Neural crest cell (in vitro differentiated cells): Measurements from ENCODE around the gene ADGRB3. TPM values are rescaled to one million over a fixed set of nuclear protein-coding genes. Genes with fewer than 3 reads are reported as not detected.

ENCODE experiments used
- DNase-seq: peaks from one replicate; pipeline ENCODE4 v3.0.0; 2021; ENCODE audit warnings: low read depth, mixed read lengths, low spot score
- H3K27ac Mint-ChIP-seq: one replicate; pipeline ENCODE4 v1.8.0; 2021; ENCODE audit warnings: mild to moderate bottlenecking, mixed read lengths; ENCODE audit not compliant: unreplicated experiment
- H3K27me3 Mint-ChIP-seq: 2 replicates; pipeline ENCODE4 v1.8.0; 2021; ENCODE audit warnings: low read depth, mild to moderate bottlenecking, mixed read lengths
- H3K36me3 Mint-ChIP-seq: 2 replicates; pipeline ENCODE4 v1.8.0; 2021; ENCODE audit warnings: low read depth, mild to moderate bottlenecking, mixed read lengths
- H3K4me1 Mint-ChIP-seq: 2 replicates; pipeline ENCODE4 v1.8.0; 2021; ENCODE audit warnings: mixed read lengths
- H3K4me3 Mint-ChIP-seq: one replicate; pipeline ENCODE4 v1.8.0; 2021; ENCODE audit warnings: mild to moderate bottlenecking, mixed read lengths
- H3K9me3 Mint-ChIP-seq: 2 replicates; pipeline ENCODE4 v1.8.0; 2021; ENCODE audit warnings: mixed read lengths
- CTCF ChIP-seq: fragments of 200-600 bp; sonication (generic); conservative IDR thresholded peaks from 2 replicates; pipeline ENCODE4 v1.5.0; 2021; ENCODE audit warnings: antibody characterized with exemption, mild to moderate bottlenecking
- total RNA-seq: library from RNA; stranded (reverse); gene quantifications from 2 replicates; pipeline ENCODE4 v1.2.1, GENCODE V29; 2021

ADGRB3 gene
- total RNA-seq, 1 donor from 2014 or later = 5.1 TPM

- Mint-ChIP-seq H3K27me3 (peaks cover 2% of the 10 kb centered on the region), H3K4me3 (no peak overlapping the region), H3K4me1 (no peaks in the 10 kb centered on the region), H3K36me3 (no peaks in the 10 kb centered on the region), H3K27ac (no peak overlapping the region), H3K9me3 (no peaks in the 10 kb centered on the region)
- DNase-seq = no peak
- TF ChIP-seq CTCF = no peak
Observed at GRCh38 chr6:69089539-69089938, 454.5 kb downstream of the ADGRB3 start.

GRCh38 chr6:69090132-69090531, 455.1 kb downstream of the ADGRB3 start:
- no peak overlapping the region for H3K27ac Mint-ChIP-seq
- no peak for DNase-seq
- no peak for TF ChIP-seq CTCF
- H3K4me1 Mint-ChIP-seq = no peaks in the 10 kb centered on the region
- peaks cover 2% of the 10 kb centered on the region for H3K27me3 Mint-ChIP-seq
- no peak overlapping the region for H3K4me3 Mint-ChIP-seq
- H3K9me3 Mint-ChIP-seq = no peaks in the 10 kb centered on the region
- no peaks in the 10 kb centered on the region for H3K36me3 Mint-ChIP-seq

GRCh38 chr6:69096681-69097080, 461.6 kb downstream of the ADGRB3 start:
- H3K4me3 Mint-ChIP-seq = no peak overlapping the region
- no peaks in the 10 kb centered on the region for H3K9me3 Mint-ChIP-seq

GRCh38 chr6:69097948-69098347, 462.9 kb downstream of the ADGRB3 start:
- H3K4me1 Mint-ChIP-seq = peaks cover 15% of the 10 kb centered on the region
- no peak for TF ChIP-seq CTCF
- no peaks in the 10 kb centered on the region for H3K36me3 Mint-ChIP-seq
- DNase-seq = no peak
- H3K27me3 Mint-ChIP-seq = peaks cover 2% of the 10 kb centered on the region
- H3K9me3 Mint-ChIP-seq = no peaks in the 10 kb centered on the region
- H3K27ac Mint-ChIP-seq = no peak overlapping the region
- H3K4me3 Mint-ChIP-seq = no peak overlapping the region

More at GRCh38 chr6:69096681-69097080, 461.6 kb downstream of the ADGRB3 start:
- H3K27ac Mint-ChIP-seq = no peak overlapping the region
- no peak for TF ChIP-seq CTCF
- H3K36me3 Mint-ChIP-seq = no peaks in the 10 kb centered on the region
- H3K27me3 Mint-ChIP-seq = peaks cover 2% of the 10 kb centered on the region
- peaks cover 9% of the 10 kb centered on the region for H3K4me1 Mint-ChIP-seq
- DNase-seq = no peak

GRCh38 chr6:69098910-69099309, 463.8 kb downstream of the ADGRB3 start:
- no peaks in the 10 kb centered on the region for H3K36me3 Mint-ChIP-seq
- DNase-seq = no peak
- H3K27ac Mint-ChIP-seq = no peak overlapping the region
- no peak for TF ChIP-seq CTCF
- H3K4me3 Mint-ChIP-seq = no peak overlapping the region
- H3K9me3 Mint-ChIP-seq = no peaks in the 10 kb centered on the region
- no peaks in the 10 kb centered on the region for H3K27me3 Mint-ChIP-seq
- H3K4me1 Mint-ChIP-seq = peaks cover 16% of the 10 kb centered on the region

- H3K4me3 Mint-ChIP-seq = no peak overlapping the region
Observed at GRCh38 chr6:69100772-69101171, 465.7 kb downstream of the ADGRB3 start.

More at GRCh38 chr6:69100772-69101171, 465.7 kb downstream of the ADGRB3 start:
- no peak for DNase-seq
- Mint-ChIP-seq H3K9me3 (peaks cover 5% of the 10 kb centered on the region), H3K36me3 (no peaks in the 10 kb centered on the region), H3K27me3 (no peaks in the 10 kb centered on the region), H3K27ac (no peak overlapping the region), H3K4me1 (peaks cover 22% of the 10 kb centered on the region)
- TF ChIP-seq CTCF = no peak
